Measurements from ENCODE around the gene SDF2L1. TPM values are rescaled to one million over a fixed set of nuclear protein-coding genes. Genes with fewer than 3 reads are reported as not detected.

Gene SDF2L1
- total and polyA plus RNA-seq, 7 donors: 6.9 to 53.5 (median 13.0) TPM

DNA sequence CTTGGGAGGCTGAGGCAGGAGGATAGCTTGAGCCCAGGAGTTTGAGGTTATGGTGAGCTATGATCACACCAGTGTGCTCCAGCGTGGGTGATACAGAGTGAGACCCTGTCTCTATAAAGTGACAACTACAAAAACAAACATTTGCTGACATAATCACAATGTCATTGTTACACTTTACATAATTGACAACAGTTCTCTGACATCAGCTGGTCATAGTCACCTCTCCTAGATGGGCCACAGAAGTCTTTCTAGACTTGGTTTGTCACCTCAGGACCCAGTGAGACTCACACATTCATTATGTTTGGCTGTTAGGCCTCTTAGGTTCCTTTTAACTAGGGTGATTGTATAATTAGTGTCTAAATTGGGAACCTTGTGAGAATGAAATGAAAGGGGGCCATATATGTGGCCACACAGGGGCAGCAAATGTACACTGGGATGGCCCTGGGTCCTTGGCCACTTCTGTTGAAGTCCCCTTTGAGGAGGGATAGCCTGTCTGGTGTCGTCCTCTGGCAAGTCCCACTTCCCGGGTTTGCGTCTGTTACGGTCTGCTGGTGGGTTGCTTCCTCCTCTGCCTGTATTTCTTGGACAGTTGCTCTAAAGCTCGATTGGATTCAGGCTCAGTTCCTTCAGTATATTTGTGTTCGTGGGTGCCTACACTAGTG, 17.9 kb downstream of the SDF2L1 start:
- TF ChIP-seq, protein P1, sequence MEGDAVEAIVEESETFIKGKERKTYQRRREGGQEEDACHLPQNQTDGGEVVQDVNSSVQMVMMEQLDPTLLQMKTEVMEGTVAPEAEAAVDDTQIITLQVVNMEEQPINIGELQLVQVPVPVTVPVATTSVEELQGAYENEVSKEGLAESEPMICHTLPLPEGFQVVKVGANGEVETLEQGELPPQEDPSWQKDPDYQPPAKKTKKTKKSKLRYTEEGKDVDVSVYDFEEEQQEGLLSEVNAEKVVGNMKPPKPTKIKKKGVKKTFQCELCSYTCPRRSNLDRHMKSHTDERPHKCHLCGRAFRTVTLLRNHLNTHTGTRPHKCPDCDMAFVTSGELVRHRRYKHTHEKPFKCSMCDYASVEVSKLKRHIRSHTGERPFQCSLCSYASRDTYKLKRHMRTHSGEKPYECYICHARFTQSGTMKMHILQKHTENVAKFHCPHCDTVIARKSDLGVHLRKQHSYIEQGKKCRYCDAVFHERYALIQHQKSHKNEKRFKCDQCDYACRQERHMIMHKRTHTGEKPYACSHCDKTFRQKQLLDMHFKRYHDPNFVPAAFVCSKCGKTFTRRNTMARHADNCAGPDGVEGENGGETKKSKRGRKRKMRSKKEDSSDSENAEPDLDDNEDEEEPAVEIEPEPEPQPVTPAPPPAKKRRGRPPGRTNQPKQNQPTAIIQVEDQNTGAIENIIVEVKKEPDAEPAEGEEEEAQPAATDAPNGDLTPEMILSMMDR (IDR thresholded peaks at IDR 0.05): no peak
- Histone ChIP-seq H3K9me3 (no peaks in the 10 kb centered on the region), H3K4me3 (no peak overlapping the region), H3K4me1 (peaks cover 4% of the 10 kb centered on the region), H3K27me3 (ENCODE audit: insufficient read depth in 3 of 3, low read length in 2 of 3) (peaks cover 0 to 16% (median 4%) of the 10 kb centered on the region in 3 donors), H3K27ac (no peak overlapping the region), H3K36me3 (ENCODE audit: insufficient read depth in 1 of 2, low read depth in 1 of 2) (no peaks in the 10 kb centered on the region)
- intact Hi-C loops (cut with DNase I): no loop called here
- ATAC-seq: no peak
- no peak for DNase-seq
- WGBS, 3 donors: 74 to 78% (median 76%) methylated on average over 7 of the region's 7 CpGs

DNA sequence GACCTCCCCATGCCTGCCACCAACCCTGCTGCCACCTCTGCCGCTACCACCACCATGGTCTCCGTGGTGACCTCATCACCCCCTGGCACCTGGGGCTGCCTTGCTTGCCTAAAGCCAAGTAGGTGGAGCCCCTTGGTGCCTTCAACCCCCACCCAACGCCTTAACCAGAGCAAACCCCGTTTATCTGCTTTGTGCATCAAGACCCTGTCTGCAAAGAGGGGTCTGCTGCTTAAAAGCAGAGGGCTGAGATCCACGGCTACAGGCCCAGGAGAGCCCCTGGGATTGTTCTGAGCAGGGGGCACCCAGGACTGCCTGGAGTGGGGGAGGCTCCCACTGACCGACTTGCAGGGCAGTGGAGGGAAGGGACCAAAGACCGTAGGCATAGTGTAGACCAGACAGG, 18.8 kb downstream of the SDF2L1 start:
- ATAC-seq (no peak), DNase-seq (no peak)
- Histone ChIP-seq H3K27me3 (ENCODE audit: insufficient read depth in 3 of 3, low read length in 2 of 3) (peaks cover 0 to 16% (median 4%) of the 10 kb centered on the region in 3 donors), H3K36me3 (ENCODE audit: insufficient read depth in 1 of 2, low read depth in 1 of 2) (no peaks in the 10 kb centered on the region), H3K4me1 (peaks cover 4% of the 10 kb centered on the region), H3K9me3 (no peaks in the 10 kb centered on the region), H3K4me3 (no peak overlapping the region), H3K27ac (no peak overlapping the region)
- 71 to 81% (median 76%) methylated on average over 7 of the region's 7 CpGs for WGBS, 3 donors
- intact Hi-C loops (cut with DNase I): no loop called here
- TF ChIP-seq, protein P1 (IDR thresholded peaks at IDR 0.05): no peak

DNA sequence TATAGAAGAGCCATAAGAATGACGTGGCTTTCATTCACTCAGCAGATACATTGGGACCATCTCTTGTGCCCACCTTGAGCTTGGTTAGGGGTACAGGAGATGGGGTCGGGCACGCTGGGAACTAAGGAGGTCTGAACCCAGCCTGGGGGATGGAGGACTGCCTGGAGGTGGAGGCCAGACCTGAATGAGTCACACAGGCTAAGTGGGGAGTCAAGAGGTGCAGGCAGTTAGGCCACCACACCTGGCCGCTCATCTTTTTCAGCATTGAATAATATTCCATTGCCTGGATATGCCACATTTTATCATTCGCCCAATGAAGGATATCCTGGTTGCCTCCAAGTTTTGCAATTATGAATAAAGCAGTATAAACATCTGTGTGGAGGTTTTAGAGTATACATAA, 19.9 kb downstream of the SDF2L1 start:
- Histone ChIP-seq H3K27ac (no peak overlapping the region), H3K9me3 (no peaks in the 10 kb centered on the region), H3K4me3 (no peak overlapping the region), H3K4me1 (peaks cover 4% of the 10 kb centered on the region), H3K27me3 (ENCODE audit: insufficient read depth in 3 of 3, low read length in 2 of 3) (peaks cover 0 to 15% (median 2%) of the 10 kb centered on the region in 3 donors), H3K36me3 (ENCODE audit: insufficient read depth in 1 of 2, low read depth in 1 of 2) (no peaks in the 10 kb centered on the region)
- ATAC-seq (no peak), DNase-seq (no peak)
- intact Hi-C loops (cut with DNase I): no loop called here
- TF ChIP-seq, protein P1 (IDR thresholded peaks at IDR 0.05): no peak
- 94 to 99% (median 97%) methylated on average over 5 of the region's 5 CpGs for WGBS, 3 donors

DNA sequence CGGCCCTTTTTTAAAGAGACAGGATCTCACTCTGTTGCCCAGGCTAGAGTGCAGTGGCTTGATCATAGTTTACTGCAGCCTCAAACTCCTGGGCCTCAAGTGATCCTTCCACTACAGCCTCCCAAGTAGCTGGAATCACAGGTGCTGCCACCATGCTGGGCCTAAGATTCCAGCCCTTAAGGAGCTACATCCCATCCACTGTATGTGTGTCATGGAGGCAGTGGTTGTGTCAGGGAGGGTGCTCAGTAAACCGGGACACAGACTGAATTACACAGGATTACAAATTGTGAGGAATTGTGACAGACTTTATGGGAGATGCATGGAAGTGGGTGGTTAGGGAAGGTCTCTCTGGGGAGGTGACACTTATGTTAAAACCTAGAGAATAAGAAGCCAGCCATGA, 21.6 kb downstream of the SDF2L1 start:
- WGBS, 3 donors: 88 to 91% (median 90%) methylated on average over 2 of the region's 2 CpGs
- ATAC-seq (no peak), DNase-seq (no peak)
- Histone ChIP-seq H3K9me3 (no peaks in the 10 kb centered on the region), H3K27ac (no peak overlapping the region), H3K4me3 (no peak overlapping the region), H3K27me3 (ENCODE audit: insufficient read depth in 3 of 3, low read length in 2 of 3) (no peaks in the 10 kb centered on the region), H3K4me1 (no peaks in the 10 kb centered on the region), H3K36me3 (ENCODE audit: insufficient read depth in 1 of 2, low read depth in 1 of 2) (no peaks in the 10 kb centered on the region)
- TF ChIP-seq, protein P1 (IDR thresholded peaks at IDR 0.05): no peak
- intact Hi-C loops (cut with DNase I): no loop called here
